Iris pigment epithelial cell (primary cell): ENCODE measurements around the gene TSPAN1.
A peak's percentile ranks its signal among the peaks of the same experiment; 100 is the strongest.

Experiments used
- DNase-seq: peaks from one replicate; pipeline ENCODE4 v3.0.0-alpha.2; 2011; ENCODE audit warnings: low read depth

TSPAN1 gene

DNA sequence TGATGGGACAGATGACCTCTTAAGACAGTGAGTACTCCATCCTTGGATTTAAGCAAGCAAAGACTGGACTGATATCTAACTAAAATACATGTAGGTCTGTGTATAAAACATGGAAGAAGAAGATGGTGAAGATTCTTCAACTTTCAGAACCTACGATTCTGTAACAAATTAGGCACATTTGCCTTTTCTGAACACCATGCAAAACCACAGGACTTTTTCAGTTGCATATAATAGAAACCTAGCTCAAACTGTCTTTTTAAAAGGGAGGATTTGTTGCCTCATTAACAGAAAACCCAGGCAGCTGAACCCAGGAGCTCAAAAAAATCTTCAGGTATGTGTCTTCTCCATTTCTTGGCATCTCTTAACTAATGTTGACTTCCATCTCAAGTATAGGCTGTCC, 14.7 kb upstream of the TSPAN1 start:
- DNase-seq: no peak

DNA sequence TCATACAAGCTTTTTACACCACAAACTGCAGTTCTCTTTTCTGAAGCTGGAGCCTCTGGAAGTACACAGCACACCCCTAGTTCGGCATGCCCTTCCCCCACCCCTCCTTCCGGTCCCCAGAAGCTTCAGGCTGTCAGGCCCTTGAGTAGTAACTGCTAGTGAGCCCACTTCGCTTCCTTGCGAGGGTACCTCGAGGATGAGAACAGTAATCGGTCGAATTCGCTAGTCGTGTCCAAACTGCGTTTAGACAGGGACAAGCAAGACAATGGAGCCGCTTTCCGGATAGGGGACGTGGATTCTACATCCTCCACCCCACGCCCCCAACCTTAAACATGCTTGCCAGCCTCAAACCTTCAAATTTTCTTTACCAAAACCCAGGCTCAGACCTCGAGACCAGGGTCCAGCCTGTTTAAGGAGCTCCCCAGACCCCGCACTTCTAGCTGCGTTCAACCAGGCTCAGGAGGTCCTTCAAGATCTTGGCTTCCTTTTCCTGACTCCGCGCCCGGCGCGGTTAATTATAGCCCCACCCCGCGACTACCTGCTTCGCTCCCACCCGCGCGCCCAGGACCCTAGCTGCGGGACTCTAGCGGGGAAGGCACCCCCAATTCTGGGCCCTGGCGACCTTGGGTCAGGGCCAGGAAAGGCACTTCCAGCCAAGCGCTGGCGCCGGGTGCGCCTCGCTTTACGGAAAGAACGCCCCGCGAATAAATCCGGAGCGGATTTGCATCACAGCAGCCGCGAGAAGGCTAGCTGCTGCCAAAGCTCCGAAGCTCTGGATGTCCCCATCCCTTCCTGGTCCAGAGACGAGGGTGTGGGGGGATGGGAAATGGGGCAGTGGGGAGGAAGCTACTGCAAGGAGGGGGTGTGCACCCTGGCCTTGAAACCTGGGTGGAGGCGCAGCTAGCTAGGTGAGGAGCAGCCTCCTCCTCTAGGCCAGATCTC, 8.1 kb upstream of the TSPAN1 start:
- DNase-seq: no peak

DNA sequence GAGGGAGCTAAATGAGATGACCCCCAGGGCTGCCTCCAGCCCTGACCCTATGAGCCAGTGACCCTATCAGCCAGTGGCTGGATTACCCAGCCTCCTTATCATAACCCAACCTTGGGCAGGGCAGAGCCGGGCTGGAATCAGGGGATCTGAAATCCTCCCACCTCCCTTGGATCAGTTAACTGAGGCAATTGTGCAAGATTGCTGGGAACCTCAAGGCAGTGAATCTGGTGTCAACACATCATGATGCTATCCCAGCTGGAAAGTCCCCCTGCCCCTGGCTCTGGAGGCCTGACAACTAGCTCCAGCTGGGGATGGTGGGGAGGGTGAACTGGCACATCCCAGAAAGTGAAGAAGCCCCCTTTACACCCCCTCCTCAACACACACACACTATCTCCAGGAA, 6.4 kb upstream of the TSPAN1 start:
- peak; percentile 46 for DNase-seq

DNA sequence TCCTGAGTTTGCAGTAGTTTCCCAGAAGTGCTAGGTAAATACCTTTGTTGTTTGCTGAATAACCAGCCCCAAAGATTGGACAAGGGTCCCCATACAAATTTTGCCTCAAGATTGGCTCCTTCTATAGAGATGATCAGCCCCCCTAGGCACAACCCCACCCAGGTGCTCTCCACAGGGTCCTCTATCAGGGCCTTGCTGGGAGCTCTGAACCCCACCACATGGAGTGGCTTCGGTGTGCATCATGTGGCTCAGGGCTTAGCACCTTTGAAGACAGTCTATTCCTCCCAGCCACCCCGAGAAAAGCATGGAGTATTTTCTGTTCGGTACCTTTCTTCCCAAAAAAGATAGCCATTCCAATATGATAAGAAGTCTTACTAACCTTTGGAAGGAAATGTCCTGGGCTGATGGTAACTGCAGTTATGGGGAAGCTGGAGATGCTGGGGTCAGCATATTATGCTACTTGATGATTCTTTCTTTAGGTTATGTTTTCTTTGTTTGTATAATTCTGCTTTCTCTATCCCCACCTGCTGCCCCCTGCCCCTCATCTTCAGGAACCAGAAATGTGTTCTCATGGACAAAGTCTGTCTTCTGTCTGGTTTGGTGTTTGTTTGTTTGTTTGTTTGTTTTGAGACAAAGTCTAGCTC, 5.0 kb upstream of the TSPAN1 start:
- no peak for DNase-seq

DNA sequence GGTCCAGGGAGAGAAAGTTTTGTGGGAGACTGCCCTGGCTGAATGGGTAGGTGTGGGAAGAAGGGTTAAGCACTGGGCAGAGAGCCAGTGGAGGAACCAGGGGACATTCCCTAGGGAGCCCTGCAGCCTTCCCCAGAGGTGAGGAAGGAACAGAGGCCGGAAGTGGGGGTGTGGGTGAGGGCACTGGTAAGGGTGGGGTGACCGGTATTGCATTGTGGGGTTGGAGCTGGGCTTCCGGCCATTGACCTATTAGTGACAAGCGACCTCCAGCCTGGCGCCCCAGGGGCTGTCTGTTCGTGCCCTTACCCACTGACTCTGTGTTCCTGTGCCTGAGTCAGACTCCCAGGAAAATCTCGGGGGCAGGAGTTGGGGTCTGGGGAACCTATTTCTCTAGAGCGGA, 3.5 kb upstream of the TSPAN1 start:
- no peak for DNase-seq

DNA sequence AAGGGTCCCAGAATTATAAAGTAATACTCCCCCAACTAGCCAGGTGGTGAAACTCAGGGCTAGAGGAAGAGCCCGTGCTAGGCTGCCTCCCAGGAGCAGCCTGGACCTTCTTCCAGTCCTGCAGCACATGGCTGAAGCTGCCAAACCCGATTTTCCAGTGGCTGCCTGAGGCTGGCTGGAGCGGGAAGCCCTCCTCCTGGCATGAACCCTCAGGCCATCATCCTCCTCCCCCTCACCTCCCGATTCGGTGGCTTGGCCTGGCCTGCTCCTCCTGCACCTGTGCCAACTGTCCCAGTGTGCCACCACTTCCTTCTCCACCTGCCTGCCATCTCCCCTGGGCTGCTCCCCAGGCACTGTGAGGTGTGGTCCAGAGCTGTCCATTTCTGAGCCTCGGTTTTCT, 3.0 kb upstream of the TSPAN1 start:
- DNase-seq: no peak

DNA sequence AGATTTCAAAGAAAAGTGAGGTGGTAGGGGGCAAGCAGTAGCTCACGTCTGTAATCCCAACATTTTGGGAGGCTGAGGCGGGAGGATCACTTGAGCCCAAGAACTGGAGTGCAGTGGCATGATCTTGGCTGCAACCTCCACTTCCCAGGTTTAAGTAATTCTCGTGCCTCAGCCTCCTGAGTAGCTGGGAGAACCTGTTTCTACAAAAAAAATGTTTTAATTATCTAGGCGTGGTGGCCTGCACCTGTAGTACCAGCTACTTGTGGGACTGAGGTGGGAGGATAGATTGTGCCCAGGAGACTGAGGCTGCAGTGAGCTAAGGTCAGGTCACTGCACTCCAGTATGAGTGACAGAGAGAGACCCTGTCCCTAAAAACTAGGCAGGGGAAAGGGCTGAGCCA, 2.6 kb upstream of the TSPAN1 start:
- DNase-seq: no peak

DNA sequence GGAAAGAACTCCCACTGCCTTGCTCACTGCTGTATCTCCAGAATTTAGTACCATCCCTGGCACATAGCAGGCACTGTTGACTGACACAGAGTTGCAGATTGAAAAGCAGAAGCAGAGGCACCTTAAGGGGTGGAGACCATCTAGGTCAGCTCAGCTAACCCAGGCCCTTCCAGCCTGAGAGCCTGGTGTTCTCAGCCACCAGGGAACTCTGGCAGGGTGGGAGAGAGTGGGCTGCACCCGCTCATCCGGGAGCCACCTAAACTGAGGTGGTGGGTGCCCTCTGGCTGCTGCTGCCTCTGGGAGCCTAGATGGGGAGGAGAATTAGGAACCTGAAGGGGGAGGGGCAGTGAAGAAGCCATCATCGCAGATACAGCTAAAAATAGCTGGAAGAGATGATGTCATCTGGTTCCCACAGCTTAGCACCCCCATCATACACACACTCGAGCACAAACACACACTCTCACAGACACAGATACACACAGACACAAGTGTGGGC, 1.5 kb upstream of the TSPAN1 start:
- DNase-seq: peak; percentile 41

DNA sequence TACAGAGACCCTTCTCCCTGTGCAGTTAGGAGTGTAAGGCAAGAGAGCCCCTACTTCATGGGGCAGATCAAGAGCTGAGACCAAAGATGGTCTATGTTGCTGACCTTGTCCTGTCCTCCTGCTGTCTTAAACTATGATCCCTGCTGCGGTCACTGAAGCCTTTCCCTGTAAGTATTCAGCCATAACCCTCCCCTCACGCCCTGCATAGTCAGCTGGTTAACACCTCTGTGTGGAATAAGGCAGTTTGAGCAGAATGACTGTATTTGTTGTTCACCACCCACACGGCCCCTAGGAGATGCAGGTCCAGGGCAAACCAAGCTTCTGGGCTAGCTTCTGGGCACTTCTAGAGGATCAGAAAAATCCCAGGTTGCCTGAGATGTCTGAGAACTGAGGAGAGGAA, 356 bp downstream of the TSPAN1 start:
- DNase-seq: no peak

DNA sequence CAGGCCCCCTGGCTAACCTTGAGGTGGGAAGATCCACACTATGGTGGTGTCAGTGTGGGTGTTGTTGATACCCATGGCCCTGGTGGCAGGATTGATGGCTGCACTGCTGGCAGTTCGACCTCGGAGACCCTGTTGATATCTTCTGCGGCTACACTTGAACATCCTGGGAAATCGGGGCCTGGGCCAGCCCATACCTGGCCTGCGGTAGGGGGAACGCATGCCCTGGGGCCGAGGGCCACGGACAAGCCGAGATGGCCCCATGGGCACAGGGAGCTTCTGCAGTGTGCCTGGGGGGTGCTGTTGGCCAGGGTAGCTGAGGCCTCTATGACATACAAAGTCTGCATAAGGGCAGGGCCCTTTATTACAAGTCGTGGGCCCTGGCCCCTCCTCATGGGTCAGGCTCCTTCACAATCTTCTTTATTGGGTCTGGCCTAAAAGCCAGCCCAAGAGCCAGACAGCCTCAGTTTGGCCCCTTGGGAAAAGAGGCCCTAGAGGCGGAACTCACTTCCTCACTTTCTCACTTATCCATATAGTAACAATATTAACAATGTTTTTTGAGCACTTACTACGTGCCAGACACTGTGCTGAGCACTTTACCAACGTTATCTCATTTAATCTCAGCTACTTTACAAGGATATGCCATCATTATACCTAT, 1.5 kb downstream of the TSPAN1 start, which contains the start of gene P3R3URF:
P3R3URF (minus strand) TSS at position 278 of the 655 bp plus-strand sequence; CDS start at position 261, 17 bp downstream.
- no peak for DNase-seq

DNA sequence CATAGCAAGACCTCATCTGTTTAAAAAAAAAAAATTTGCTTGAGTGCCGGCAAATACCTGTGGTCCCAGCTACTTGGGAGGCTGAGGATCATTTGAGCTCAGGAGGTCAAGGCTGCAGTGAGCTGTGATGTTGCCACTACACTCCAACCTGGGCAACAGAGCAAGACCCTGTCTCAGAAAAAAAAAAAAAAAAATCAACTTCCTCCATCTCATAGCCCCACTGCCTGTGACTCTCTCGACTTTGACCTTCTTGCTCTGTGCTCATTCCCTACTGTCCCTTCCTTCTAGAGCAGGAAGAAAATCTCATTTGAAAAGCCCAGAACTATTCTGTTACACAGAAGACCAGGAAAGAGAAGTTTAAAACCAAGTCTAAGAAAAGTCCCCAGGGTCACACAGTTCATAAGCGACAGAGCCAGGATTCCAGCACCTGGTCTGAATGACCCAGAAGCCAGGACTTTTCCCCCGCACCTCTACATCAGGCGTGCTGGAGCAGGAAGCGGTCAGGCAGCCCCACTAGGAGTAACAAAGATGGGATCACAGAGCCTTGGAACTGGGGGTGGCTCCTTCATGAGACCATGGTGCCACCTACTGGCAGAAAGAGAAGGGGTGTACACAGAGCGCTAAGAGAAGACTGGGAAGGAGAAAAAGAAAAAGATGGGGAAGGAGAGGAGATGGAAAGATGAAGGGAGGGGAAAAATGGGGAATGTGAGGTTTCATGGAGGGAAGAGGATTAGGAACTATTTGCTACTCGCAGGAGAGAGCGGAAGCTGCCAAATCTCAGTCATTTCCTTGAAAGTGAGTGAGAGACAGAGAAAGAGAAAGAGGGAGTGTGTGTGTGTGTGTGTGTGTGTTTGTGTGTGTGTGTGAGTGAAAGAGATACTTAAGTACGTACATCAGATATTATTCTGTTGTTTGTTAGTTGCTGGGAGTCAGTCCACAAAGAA, 4.5 kb downstream of the TSPAN1 start:
- DNase-seq: peak; percentile 83

DNA sequence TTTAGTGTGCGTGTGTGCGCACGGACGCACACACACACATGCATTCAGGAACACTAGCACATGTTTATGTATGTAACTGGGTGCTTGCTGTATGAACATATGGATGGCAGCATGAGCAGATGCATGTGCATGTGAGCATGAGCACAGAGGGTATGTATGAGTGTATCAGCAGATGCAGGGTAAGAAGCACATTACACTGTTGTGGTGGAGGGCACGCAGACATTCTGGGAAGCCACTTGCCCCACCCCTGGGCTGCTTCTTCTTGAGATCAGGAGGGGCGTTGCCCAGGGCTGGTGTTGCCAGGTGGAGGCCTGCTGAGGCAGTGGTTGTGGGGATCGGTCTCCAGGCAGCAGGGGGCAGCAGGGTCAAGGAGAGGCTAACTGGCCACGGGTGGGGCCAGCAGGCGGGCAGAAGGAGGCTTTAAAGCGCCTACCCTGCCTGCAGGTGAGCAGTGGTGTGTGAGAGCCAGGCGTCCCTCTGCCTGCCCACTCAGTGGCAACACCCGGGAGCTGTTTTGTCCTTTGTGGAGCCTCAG, 5.3 kb downstream of the TSPAN1 start:
- DNase-seq: no peak

DNA sequence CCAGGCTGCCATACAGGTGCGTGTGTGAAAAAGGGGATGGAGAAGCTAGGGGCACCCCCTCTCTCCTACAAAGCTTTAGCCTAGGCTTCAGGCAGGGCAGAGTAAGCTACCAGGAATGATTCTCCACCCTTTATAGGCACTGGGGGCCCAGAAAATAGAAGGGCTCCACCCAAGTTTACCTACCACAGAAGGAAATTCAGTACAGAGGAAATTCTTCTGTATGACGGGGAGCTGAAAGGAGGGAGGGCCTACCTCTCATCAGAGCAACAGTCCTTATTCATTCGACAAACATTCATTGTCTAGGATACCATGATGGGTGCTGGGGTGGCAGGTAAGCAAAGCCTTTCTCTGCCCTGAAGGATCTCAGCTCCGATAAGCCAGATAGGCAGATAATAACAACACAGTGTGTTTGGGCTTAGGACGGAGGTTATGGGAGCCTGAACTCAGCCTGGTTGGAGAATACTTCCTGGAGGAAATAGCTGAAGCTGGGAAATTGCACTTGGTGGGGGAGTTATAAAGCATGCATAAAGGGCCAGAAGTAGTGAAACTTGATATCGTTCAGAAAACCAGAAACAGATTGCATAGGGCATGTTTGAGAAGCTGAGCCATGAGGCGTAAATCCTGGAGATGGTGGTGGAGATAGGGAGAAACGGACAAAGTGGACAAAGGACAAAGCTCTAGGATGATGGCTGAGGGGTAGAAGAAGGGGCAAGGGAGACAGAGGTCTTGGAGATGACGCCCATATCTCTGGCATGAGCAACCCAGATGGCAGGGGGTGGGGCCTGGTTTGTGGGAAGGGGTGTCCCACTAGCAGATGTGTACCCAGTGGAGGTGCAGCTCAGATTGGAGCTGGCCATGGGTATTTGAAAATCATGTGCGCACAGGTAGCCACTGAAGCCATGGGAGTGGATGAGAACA, 6.7 kb downstream of the TSPAN1 start:
- peak; percentile 75 for DNase-seq

DNA sequence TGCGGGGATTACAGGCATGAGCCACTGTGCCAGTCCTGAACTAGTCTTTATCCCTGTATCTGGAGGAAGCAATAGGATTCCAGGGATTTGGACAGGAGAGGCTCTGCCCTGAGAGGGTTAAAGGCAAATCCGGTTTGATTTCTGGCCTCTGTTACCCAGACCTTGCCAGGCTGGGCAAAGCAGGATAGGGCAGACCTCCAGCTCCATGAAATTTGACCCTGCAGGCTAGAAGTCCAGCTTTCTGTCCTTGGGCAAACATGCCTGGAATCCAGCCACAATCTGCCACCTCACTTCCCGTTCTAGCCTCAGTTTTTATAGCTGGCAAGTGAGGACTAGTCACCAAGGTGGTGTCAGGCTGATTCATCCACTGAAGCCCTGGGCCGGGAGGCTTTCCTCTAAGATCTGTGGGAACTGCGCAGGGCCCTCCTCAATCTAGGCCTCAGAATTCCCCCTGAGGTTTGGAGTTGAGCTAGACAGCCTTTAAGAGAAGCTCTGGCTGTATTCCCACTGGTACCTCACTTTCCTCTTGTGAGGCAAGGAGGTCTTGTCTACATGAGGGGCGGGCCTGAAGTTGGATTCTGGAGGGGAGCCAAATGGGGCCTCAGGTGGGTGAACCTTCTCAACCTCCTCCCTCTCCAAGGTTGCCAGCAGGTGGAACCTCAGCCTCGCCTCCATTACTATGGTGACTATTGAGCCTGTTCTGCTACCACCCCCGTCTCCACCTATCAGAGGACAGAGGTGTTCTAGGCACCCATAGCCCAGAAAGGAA, 8.4 kb downstream of the TSPAN1 start:
- peak; percentile 92 for DNase-seq

DNA sequence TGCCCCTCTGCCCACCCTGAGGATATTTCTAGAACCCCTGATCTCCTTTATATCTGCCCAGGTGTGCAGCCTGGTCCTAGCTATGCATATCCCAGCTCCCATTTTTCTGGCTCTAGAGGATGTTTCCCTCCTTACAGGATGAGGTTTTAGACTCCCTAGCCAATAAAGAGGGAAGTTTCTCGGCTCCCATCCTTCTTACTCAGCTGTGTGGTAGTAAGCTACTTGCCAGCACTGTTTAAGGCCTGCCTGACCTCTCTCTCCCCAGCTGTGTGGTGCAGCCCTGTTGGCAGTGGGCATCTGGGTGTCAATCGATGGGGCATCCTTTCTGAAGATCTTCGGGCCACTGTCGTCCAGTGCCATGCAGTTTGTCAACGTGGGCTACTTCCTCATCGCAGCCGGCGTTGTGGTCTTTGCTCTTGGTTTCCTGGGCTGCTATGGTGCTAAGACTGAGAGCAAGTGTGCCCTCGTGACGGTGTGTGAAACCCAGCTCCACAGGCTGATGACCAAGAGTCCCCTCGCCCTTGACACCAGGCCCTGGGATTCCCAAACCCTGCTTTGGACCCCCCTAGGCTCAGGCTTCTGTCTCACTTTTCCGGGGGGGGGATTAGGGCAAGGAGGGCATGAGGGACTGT, 9.2 kb downstream of the TSPAN1 start:
- DNase-seq: no peak

DNA sequence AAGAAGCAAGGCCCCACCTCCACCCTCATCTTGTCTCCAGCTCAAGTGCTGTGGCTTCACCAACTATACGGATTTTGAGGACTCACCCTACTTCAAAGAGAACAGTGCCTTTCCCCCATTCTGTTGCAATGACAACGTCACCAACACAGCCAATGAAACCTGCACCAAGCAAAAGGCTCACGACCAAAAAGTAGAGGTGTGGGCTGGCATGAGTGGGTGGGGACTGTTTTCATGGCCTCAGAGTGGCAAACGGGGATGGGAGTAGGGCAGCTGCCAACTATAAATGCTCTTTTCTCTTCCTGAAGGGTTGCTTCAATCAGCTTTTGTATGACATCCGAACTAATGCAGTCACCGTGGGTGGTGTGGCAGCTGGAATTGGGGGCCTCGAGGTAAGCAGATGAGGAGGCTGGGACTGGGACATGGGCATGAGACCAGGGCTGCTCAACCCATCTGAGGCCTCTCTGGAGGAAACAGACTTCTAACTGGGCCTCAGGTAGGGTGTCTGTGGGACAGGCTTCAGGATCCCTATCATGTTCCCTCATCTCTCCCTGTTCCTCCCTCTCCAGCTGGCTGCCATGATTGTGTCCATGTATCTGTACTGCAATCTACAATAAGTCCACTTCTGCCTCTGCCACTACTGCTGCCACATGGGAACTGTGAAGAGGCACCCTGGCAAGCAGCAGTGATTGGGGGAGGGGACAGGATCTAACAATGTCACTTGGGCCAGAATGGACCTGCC, 10.2 kb downstream of the TSPAN1 start:
- no peak for DNase-seq

DNA sequence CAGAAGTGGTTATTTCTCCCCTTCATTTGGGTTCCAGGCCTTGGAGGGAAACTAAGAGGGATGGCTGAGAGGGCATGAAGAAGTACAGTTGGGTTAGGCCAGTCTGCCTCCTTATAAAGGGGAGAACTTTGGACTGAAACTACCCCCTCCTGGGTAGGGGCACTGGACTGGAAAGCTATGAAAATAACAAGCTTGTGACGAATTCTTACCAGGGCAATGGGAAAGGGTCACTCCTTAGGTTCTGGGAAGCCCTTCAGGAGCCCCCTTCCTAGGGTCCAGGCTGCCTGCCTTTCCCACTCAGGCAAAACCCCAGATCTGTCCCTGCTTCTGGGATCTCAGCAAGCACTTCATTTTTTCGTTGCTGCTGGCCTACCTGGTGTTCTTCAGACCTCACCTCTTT, 11.2 kb downstream of the TSPAN1 start:
- DNase-seq: no peak
